Measurements from ENCODE around the gene MYRIP. TPM values are rescaled to one million over a fixed set of nuclear protein-coding genes. Genes with fewer than 3 reads are reported as not detected.

The MYRIP gene
- total and polyA plus RNA-seq, 5 donors from 2014 or later = not detected

DNA sequence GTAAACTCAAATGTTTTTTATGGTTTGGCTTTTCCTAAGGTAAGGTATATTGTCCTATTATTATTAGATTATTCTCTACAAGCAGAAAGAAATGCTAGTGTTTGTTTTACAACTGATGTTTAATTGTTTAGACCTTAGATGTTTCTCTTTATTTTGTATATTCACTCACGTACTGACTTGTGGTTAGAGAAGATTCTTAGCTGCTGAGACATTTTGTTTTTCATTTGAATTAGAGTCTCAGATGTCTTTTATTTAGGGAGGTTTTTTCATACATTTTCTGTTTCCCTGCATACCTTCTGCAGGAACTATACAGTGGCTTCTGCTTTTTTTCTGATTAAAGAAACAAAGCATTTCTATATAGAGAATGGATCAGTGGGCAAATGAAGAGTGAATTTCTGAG, 110.9 kb downstream of the MYRIP start:
- no peaks in the 10 kb centered on the region for H3K36me3 ChIP-seq (ENCODE audit: control insufficient read depth, insufficient read depth, low read length)
- Mint-ChIP-seq H3K4me1 (no peaks in the 10 kb centered on the region), H3K4me3 (no peak overlapping the region), H3K27ac (no peak overlapping the region), H3K27me3 (no peaks in the 10 kb centered on the region), H3K9me3 (peaks cover 0 to 6% (median 1%) of the 10 kb centered on the region in 7 donors), H3K36me3 (no peaks in the 10 kb centered on the region)
- H3K9me3 ChIP-seq (ENCODE audit: control insufficient read depth in 2 of 2, low read length in 2 of 2) = no peaks in the 10 kb centered on the region
- ATAC-seq (ENCODE audit: low read depth in 2 of 2) (no peak), DNase-seq (no peak)
- H3K27ac ChIP-seq (ENCODE audit: insufficient read depth, low read length, poor library complexity, severe bottlenecking) = no peak overlapping the region
- no peaks in the 10 kb centered on the region for H3K27me3 ChIP-seq (ENCODE audit: control insufficient read depth, insufficient read depth, low read length)
- no peak overlapping the region for H3K4me3 ChIP-seq (ENCODE audit: low read depth, low read length)
- H3K4me1 ChIP-seq (ENCODE audit: control insufficient read depth, insufficient read depth, low read length, poor library complexity, severe bottlenecking) = no peaks in the 10 kb centered on the region

DNA sequence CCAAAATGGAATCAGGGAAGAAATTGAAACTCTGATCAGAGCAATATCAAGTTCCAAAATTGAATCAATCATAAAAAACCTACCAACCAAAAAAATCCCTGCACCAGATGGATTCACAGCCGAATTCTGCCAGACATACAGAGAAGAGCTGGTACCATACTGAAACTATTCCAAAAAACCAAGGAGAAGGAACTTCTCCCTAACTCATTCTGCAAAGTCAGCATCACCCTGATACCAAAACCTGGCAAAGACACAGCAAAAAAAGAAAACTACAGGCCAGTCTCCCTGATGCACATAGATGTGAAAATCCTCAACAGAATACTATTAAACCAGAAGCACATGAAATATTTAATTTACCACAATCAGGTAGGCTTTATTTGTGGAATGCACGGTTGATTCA, 118.1 kb downstream of the MYRIP start:
- H3K4me3 ChIP-seq (ENCODE audit: low read depth, low read length) = no peak overlapping the region
- ATAC-seq (ENCODE audit: low read depth in 2 of 2) = no peak
- Mint-ChIP-seq H3K9me3 (peaks cover 0 to 9% (median 0%) of the 10 kb centered on the region in 7 donors), H3K27ac (no peak overlapping the region), H3K27me3 (no peaks in the 10 kb centered on the region), H3K36me3 (no peaks in the 10 kb centered on the region), H3K4me3 (no peak overlapping the region), H3K4me1 (no peaks in the 10 kb centered on the region)
- no peak for DNase-seq
- no peaks in the 10 kb centered on the region for H3K27me3 ChIP-seq (ENCODE audit: control insufficient read depth, insufficient read depth, low read length)
- H3K27ac ChIP-seq (ENCODE audit: insufficient read depth, low read length, poor library complexity, severe bottlenecking) = no peak overlapping the region
- no peaks in the 10 kb centered on the region for H3K36me3 ChIP-seq (ENCODE audit: control insufficient read depth, insufficient read depth, low read length)
- no peaks in the 10 kb centered on the region for H3K9me3 ChIP-seq (ENCODE audit: control insufficient read depth in 2 of 2, low read length in 2 of 2)
- H3K4me1 ChIP-seq (ENCODE audit: control insufficient read depth, insufficient read depth, low read length, poor library complexity, severe bottlenecking) = no peaks in the 10 kb centered on the region

DNA sequence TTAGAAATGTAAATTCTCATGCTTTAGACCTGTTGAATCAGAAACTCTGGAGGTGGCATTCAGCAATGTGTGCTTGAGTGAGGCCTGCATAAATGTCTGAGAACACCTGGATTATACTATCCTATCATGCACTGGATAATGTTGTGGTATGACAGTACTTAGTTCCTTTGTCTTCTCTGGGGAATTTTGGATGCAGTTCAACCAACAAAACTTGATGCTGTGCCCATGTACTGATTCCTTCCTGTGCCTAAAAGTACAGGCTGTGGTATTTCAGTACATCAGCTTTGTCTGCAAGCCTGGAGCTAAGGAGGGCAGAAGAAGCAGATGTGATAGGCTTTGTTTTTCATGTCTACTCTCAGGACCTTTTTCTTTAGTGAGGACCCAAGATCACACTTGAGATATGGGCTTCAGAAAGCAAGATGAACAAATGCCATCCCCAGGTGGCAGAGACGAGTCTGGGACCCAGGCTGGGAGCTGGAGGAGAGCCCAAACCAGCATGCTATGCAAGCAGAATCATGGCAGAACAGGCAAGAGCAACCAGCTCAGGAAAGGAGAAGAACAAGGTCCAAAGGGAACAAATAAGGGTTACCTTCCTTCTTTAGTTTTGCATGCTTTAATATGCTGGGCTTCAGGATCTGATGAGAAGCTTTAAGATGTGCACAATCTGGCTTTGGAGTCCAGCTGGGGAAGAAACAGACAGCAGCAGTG, 124.7 kb downstream of the MYRIP start:
- DNase-seq (no peak), ATAC-seq (ENCODE audit: low read depth in 2 of 2) (no peak)
- H3K9me3 ChIP-seq (ENCODE audit: control insufficient read depth in 2 of 2, low read length in 2 of 2) = no peaks in the 10 kb centered on the region
- H3K36me3 ChIP-seq (ENCODE audit: control insufficient read depth, insufficient read depth, low read length) = no peaks in the 10 kb centered on the region
- no peaks in the 10 kb centered on the region for H3K36me3 Mint-ChIP-seq
- peaks cover 2% of the 10 kb centered on the region for H3K27me3 ChIP-seq (ENCODE audit: control insufficient read depth, insufficient read depth, low read length)
- no peaks in the 10 kb centered on the region for H3K4me1 Mint-ChIP-seq
- no peaks in the 10 kb centered on the region for H3K4me1 ChIP-seq (ENCODE audit: control insufficient read depth, insufficient read depth, low read length, poor library complexity, severe bottlenecking)
- no peak overlapping the region for H3K27ac Mint-ChIP-seq
- H3K27ac ChIP-seq (ENCODE audit: insufficient read depth, low read length, poor library complexity, severe bottlenecking) = no peak overlapping the region
- peaks cover 0 to 4% (median 0%) of the 10 kb centered on the region in 7 donors for H3K9me3 Mint-ChIP-seq
- H3K4me3 Mint-ChIP-seq = no peak overlapping the region
- H3K27me3 Mint-ChIP-seq = no peaks in the 10 kb centered on the region
- no peak overlapping the region for H3K4me3 ChIP-seq (ENCODE audit: low read depth, low read length)

GRCh38 chr3:39934696-39935095, 125.3 kb downstream of the MYRIP start:
- DNase-seq = no peak
- no peaks in the 10 kb centered on the region for H3K4me1 Mint-ChIP-seq
- H3K4me1 ChIP-seq (ENCODE audit: control insufficient read depth, insufficient read depth, low read length, poor library complexity, severe bottlenecking) = no peaks in the 10 kb centered on the region
- no peak overlapping the region for H3K27ac Mint-ChIP-seq
- H3K27ac ChIP-seq (ENCODE audit: insufficient read depth, low read length, poor library complexity, severe bottlenecking) = no peak overlapping the region
- no peak for ATAC-seq (ENCODE audit: low read depth in 2 of 2)
- peaks cover 2% of the 10 kb centered on the region for H3K27me3 ChIP-seq (ENCODE audit: control insufficient read depth, insufficient read depth, low read length)
- peaks cover 0 to 4% (median 0%) of the 10 kb centered on the region in 7 donors for H3K9me3 Mint-ChIP-seq
- no peaks in the 10 kb centered on the region for H3K27me3 Mint-ChIP-seq
- no peaks in the 10 kb centered on the region for H3K9me3 ChIP-seq (ENCODE audit: control insufficient read depth in 2 of 2, low read length in 2 of 2)
- H3K36me3 Mint-ChIP-seq = no peaks in the 10 kb centered on the region
- H3K4me3 ChIP-seq (ENCODE audit: low read depth, low read length) = no peak overlapping the region
- H3K4me3 Mint-ChIP-seq = no peak overlapping the region
- H3K36me3 ChIP-seq (ENCODE audit: control insufficient read depth, insufficient read depth, low read length) = no peaks in the 10 kb centered on the region

GRCh38 chr3:39935261-39935660, 125.9 kb downstream of the MYRIP start:
- H3K36me3 ChIP-seq (ENCODE audit: control insufficient read depth, insufficient read depth, low read length) = no peaks in the 10 kb centered on the region
- Mint-ChIP-seq H3K4me3 (no peak overlapping the region), H3K4me1 (no peaks in the 10 kb centered on the region), H3K9me3 (peaks cover 0 to 3% (median 0%) of the 10 kb centered on the region in 7 donors), H3K36me3 (no peaks in the 10 kb centered on the region), H3K27me3 (no peaks in the 10 kb centered on the region), H3K27ac (no peak overlapping the region)
- ATAC-seq (ENCODE audit: low read depth in 2 of 2) = no peak
- no peak overlapping the region for H3K4me3 ChIP-seq (ENCODE audit: low read depth, low read length)
- H3K4me1 ChIP-seq (ENCODE audit: control insufficient read depth, insufficient read depth, low read length, poor library complexity, severe bottlenecking) = no peaks in the 10 kb centered on the region
- DNase-seq = no peak
- H3K27me3 ChIP-seq (ENCODE audit: control insufficient read depth, insufficient read depth, low read length) = peaks cover 2% of the 10 kb centered on the region
- no peaks in the 10 kb centered on the region for H3K9me3 ChIP-seq (ENCODE audit: control insufficient read depth in 2 of 2, low read length in 2 of 2)
- no peak overlapping the region for H3K27ac ChIP-seq (ENCODE audit: insufficient read depth, low read length, poor library complexity, severe bottlenecking)

DNA sequence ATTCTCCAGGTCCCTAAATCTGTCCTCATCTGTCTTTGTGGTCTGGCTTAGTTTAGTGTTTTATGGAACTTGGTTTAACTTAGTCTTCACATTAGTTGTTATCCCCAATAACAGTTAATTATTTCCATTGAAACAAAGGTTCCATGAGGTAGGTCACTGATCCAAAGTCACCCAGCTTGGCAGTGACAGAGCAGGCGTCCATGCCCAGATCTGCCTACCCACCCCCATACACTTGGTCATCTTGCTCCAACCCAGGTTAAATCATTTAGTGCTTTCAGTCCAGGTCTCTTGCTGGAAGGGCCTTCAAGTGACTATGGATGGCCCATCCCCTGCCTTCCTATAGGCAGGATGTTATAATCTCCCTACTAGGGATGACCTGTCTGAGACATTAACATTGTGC, 127.4 kb downstream of the MYRIP start:
- H3K4me3 ChIP-seq (ENCODE audit: low read depth, low read length) = no peak overlapping the region
- DNase-seq (no peak), ATAC-seq (ENCODE audit: low read depth in 2 of 2) (no peak)
- Mint-ChIP-seq H3K27me3 (no peaks in the 10 kb centered on the region), H3K4me1 (no peaks in the 10 kb centered on the region), H3K27ac (no peak overlapping the region), H3K4me3 (no peak overlapping the region), H3K36me3 (no peaks in the 10 kb centered on the region), H3K9me3 (no peaks in the 10 kb centered on the region)
- no peaks in the 10 kb centered on the region for H3K36me3 ChIP-seq (ENCODE audit: control insufficient read depth, insufficient read depth, low read length)
- H3K27ac ChIP-seq (ENCODE audit: insufficient read depth, low read length, poor library complexity, severe bottlenecking) = no peak overlapping the region
- no peaks in the 10 kb centered on the region for H3K9me3 ChIP-seq (ENCODE audit: control insufficient read depth in 2 of 2, low read length in 2 of 2)
- peaks cover 2% of the 10 kb centered on the region for H3K27me3 ChIP-seq (ENCODE audit: control insufficient read depth, insufficient read depth, low read length)
- H3K4me1 ChIP-seq (ENCODE audit: control insufficient read depth, insufficient read depth, low read length, poor library complexity, severe bottlenecking) = no peaks in the 10 kb centered on the region

- H3K4me3 ChIP-seq (ENCODE audit: low read depth, low read length) = no peak overlapping the region
- H3K27ac Mint-ChIP-seq = no peak overlapping the region
- H3K4me1 Mint-ChIP-seq = no peaks in the 10 kb centered on the region
- no peaks in the 10 kb centered on the region for H3K4me1 ChIP-seq (ENCODE audit: control insufficient read depth, insufficient read depth, low read length, poor library complexity, severe bottlenecking)
- no peak for DNase-seq
- H3K9me3 Mint-ChIP-seq = peaks cover 0 to 2% (median 0%) of the 10 kb centered on the region in 7 donors
- H3K27ac ChIP-seq (ENCODE audit: insufficient read depth, low read length, poor library complexity, severe bottlenecking) = no peak overlapping the region
- no peaks in the 10 kb centered on the region for H3K36me3 Mint-ChIP-seq
- no peaks in the 10 kb centered on the region for H3K9me3 ChIP-seq (ENCODE audit: control insufficient read depth in 2 of 2, low read length in 2 of 2)
- no peaks in the 10 kb centered on the region for H3K27me3 Mint-ChIP-seq
- no peak for ATAC-seq (ENCODE audit: low read depth in 2 of 2)
- H3K27me3 ChIP-seq (ENCODE audit: control insufficient read depth, insufficient read depth, low read length) = peaks cover 2% of the 10 kb centered on the region
- no peak overlapping the region for H3K4me3 Mint-ChIP-seq
- no peaks in the 10 kb centered on the region for H3K36me3 ChIP-seq (ENCODE audit: control insufficient read depth, insufficient read depth, low read length)
These were observed 127.9 kb downstream of the MYRIP start for GRCh38 chr3:39937315-39937714.

DNA sequence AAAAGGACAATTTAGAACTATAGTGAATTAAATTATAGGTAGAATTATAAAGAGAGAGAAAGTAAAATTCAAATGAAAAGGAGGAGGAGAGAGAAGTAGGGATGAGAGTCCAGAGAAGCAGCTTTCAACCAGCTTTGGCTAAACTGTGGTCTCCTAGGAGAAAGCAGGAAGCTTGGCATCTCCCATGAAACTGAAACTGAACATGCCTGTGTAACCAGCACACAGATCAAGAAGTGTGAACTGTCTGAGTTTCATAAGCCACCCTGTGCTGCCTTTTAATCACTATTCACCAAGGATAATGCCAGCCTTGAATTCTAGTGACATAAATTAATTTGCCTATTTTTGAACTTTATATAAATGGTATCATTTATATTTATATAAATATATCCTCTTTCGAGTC, 128.5 kb downstream of the MYRIP start:
- DNase-seq = no peak
- no peak overlapping the region for H3K27ac Mint-ChIP-seq
- no peaks in the 10 kb centered on the region for H3K4me1 ChIP-seq (ENCODE audit: control insufficient read depth, insufficient read depth, low read length, poor library complexity, severe bottlenecking)
- H3K4me3 ChIP-seq (ENCODE audit: low read depth, low read length) = no peak overlapping the region
- peaks cover 2% of the 10 kb centered on the region for H3K27me3 ChIP-seq (ENCODE audit: control insufficient read depth, insufficient read depth, low read length)
- no peak overlapping the region for H3K4me3 Mint-ChIP-seq
- ATAC-seq (ENCODE audit: low read depth in 2 of 2) = no peak
- H3K36me3 ChIP-seq (ENCODE audit: control insufficient read depth, insufficient read depth, low read length) = no peaks in the 10 kb centered on the region
- no peaks in the 10 kb centered on the region for H3K9me3 ChIP-seq (ENCODE audit: control insufficient read depth in 2 of 2, low read length in 2 of 2)
- H3K9me3 Mint-ChIP-seq = peaks cover 0 to 2% (median 0%) of the 10 kb centered on the region in 7 donors
- no peaks in the 10 kb centered on the region for H3K36me3 Mint-ChIP-seq
- H3K4me1 Mint-ChIP-seq = no peaks in the 10 kb centered on the region
- no peak overlapping the region for H3K27ac ChIP-seq (ENCODE audit: insufficient read depth, low read length, poor library complexity, severe bottlenecking)
- no peaks in the 10 kb centered on the region for H3K27me3 Mint-ChIP-seq

Data from CD4-positive, CD25-positive, alpha-beta regulatory T cell (primary cell).